Esophagus muscularis mucosa (tissue), 4 donors: Measurements from ENCODE around the gene GLB1L3. TPM values are rescaled to one million over a fixed set of nuclear protein-coding genes. Genes with fewer than 3 reads are reported as not detected.

Experiments used
- DNase-seq: peaks from one replicate; pipeline ENCODE4 v3.0.0-alpha.2; 2017; ENCODE audit errors: extremely low spot score
- H3K27ac ChIP-seq, 4 donors: fragments of 200-600 bp; sonication (generic); replicated peaks in 1 of 4; 1 replicate in 3 of 4; 2 replicates in 1 of 4; pipeline ENCODE4 v1.5.1; 2016 to 2019; ENCODE audit warnings: mild to moderate bottlenecking in 1 of 4
- H3K27me3 ChIP-seq, 4 donors: fragments of 200-600 bp; sonication (generic); one replicate each; pipeline versions ENCODE4 v1.5.1 to v1.6.0; 2016 to 2019
- H3K36me3 ChIP-seq, 4 donors: fragments of 200-600 bp; sonication (generic); one replicate each; pipeline ENCODE4 v1.5.1; 2016 to 2019
- H3K4me1 ChIP-seq, 4 donors: fragments of 200-600 bp; sonication (generic); one replicate each; pipeline ENCODE4 v1.5.1; 2016 to 2019
- H3K4me3 ChIP-seq, 4 donors: fragments of 200-600 bp; sonication (generic); 1 replicate in 2 of 4; 2 replicates in 2 of 4; pipeline ENCODE4 v1.5.1; 2016 to 2019; ENCODE audit warnings: mild to moderate bottlenecking in 4 of 4, moderate library complexity in 1 of 4
- H3K9me3 ChIP-seq, 4 donors: fragments of 200-600 bp; sonication (generic); 1 replicate in 3 of 4; 2 replicates in 1 of 4; pipeline ENCODE4 v1.5.1; 2016 to 2019
- CTCF ChIP-seq, 3 experiments: fragments of 200-600 bp in 2 of 3; fragments of 450-650 bp in 1 of 3; sonication (generic) in 2 of 3; IDR thresholded peaks; one replicate each; pipeline ENCODE4 v1.5.1; 2017 to 2019; ENCODE audit warnings: antibody characterized with exemption in 3 of 3, mild to moderate bottlenecking in 2 of 3, moderate library complexity in 1 of 3
- EP300 ChIP-seq: sonication (generic); formaldehyde crosslinking; IDR thresholded peaks from one replicate; pipeline ENCODE4 v1.6.1; 2017; ENCODE audit warnings: antibody characterized with exemption
- POLR2A ChIP-seq: fragments of 450-650 bp; IDR thresholded peaks from one replicate; pipeline ENCODE4 v1.6.1; 2017; ENCODE audit warnings: antibody characterized with exemption, moderate library complexity, mild to moderate bottlenecking, low read depth
- POLR2AphosphoS5 ChIP-seq, 2 donors: sonication (generic); formaldehyde crosslinking; IDR thresholded peaks; one replicate each; pipeline ENCODE4 v1.6.1; 2017; ENCODE audit warnings: antibody characterized with exemption in 2 of 2
- WGBS: methylation state at CpG from one replicate; pipeline ENCODE4 v1.1.5; 2018; 5-methylcytosine and 5-hydroxymethylcytosine counted together
- intact Hi-C: fragments of 100-400 bp; cut with DNase I; formaldehyde crosslinking; loops from one replicate; pipeline ENCODE4 v1.15.1; 2023
- total RNA-seq, 4 donors: library from RNA; depleted of rRNA; stranded (reverse); fragments of >200 nt; gene quantifications; one replicate each; pipeline versions ENCODE4 v1.1.0 to v1.2.1, GENCODE V29; 2016

The GLB1L3 gene
- total RNA-seq, 4 donors from 2014 or later: 0.29 to 0.42 (median 0.32) TPM; not detected in 1

GRCh38 chr11:134328433-134328832 lies 52.3 kb downstream of the GLB1L3 start:
- no peak for DNase-seq
- no peaks in the 10 kb centered on the region for H3K9me3 ChIP-seq
- H3K4me1 ChIP-seq: peaks cover 20 to 25% (median 22%) of the 10 kb centered on the region in 4 donors
- no peak overlapping the region for H3K4me3 ChIP-seq
- H3K27me3 ChIP-seq: peaks cover 0 to 10% (median 0%) of the 10 kb centered on the region in 4 donors
- no peak for TF ChIP-seq EP300
- no peak for TF ChIP-seq POLR2AphosphoS5 (IDR thresholded peaks at IDR 0.05)
- no peak for TF ChIP-seq CTCF (IDR thresholded peaks at IDR 0.05)
- no peak for TF ChIP-seq POLR2A
- intact Hi-C loops: no loop called here
- no peaks in the 10 kb centered on the region for H3K36me3 ChIP-seq
- no peak overlapping the region for H3K27ac ChIP-seq
- WGBS: 100% methylated on average over 1 of the region's 1 CpG

GRCh38 chr11:134330611-134331353 lies 54.6 kb downstream of the GLB1L3 start:
- DNase-seq: no peak
- Histone ChIP-seq H3K4me3 (peak overlapping the region; percentile 53 to 70 (median 59)), H3K36me3 (no peaks in the 10 kb centered on the region), H3K27ac (peak overlapping the region; percentile 41 to 75 (median 62)), H3K4me1 (peaks cover 20 to 25% (median 22%) of the 10 kb centered on the region in 4 donors), H3K9me3 (no peaks in the 10 kb centered on the region), H3K27me3 (peaks cover 0 to 10% (median 0%) of the 10 kb centered on the region in 4 donors)
- 44% methylated on average over 22 of the region's 22 CpGs for WGBS
- intact Hi-C loops: loop anchor here (5.0 to 10.0 kb wide), 2 partner anchors 78 to 106 kb away; partner anchors contain the start of genes ACAD8, NCAPD3, THYN1 and VPS26B
- TF ChIP-seq EP300 (no peak), CTCF (IDR thresholded peaks at IDR 0.05) (no peak), POLR2A (no peak), POLR2AphosphoS5 (IDR thresholded peaks at IDR 0.05) (no peak)

DNA sequence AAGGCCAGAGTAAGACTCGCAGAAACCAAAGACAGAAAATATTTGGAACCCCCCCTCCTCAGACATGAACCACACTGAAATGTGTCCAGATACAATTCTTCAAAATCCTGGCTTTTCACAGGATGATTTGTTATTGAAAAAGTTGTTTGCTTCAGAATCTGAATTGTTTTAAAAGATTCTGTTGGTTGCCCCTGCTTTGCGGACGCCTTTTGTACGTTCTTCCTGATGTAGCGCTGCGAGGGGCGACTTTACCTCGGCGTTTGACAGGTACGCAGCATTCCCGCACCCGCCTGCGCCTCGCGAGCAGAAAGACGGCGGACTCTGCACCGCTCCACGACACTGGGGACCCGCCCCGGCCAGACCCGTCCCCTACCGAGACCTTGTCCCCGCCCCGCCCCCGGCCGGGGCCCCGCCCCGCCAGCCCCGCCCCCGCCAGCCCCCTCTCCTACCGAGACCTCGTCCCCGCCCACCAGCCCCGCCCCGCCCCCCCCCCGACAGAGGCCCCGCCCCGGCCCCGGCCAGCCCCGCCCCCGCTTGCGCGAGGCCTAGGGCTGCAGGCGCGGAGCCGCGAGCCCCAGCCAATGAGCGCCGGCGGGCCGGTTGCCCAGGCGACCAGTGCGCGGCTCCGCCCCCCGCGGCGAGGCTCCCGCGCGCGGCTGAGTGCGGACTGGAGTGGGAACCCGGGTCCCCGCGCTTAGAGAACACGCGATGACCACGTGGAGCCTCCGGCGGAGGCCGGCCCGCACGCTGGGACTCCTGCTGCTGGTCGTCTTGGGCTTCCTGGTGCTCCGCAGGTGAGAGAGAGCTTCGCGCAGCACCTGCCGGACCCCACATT lies 55.4 kb downstream of the GLB1L3 start, which contains the start of gene GLB1L2:
Gene GLB1L2 (plus strand): TSS at position 635 of the 835 bp plus-strand sequence. CDS start 74 bp downstream, at position 709.
- Histone ChIP-seq H3K36me3 (no peaks in the 10 kb centered on the region), H3K9me3 (no peaks in the 10 kb centered on the region), H3K4me1 (peaks cover 20 to 25% (median 22%) of the 10 kb centered on the region in 4 donors), H3K27me3 (peaks cover 0 to 10% (median 0%) of the 10 kb centered on the region in 4 donors), H3K27ac (peak within 1 kb of the TSS; percentile 41 to 75 (median 62)), H3K4me3 (peak within 1 kb of the TSS; percentile 53 to 70 (median 59))
- peak; percentile 93 for DNase-seq
- WGBS: 4% methylated on average over 26 of the region's 80 CpGs
- TF ChIP-seq POLR2AphosphoS5 (IDR thresholded peaks at IDR 0.05): peak in 1 of 2 donors; percentile 89
- TF ChIP-seq POLR2A: no peak
- intact Hi-C loops: loop anchor here (5.0 to 10.0 kb wide), 2 partner anchors 79 to 107 kb away; partner anchors contain the start of genes ACAD8, NCAPD3, THYN1 and VPS26B

DNA sequence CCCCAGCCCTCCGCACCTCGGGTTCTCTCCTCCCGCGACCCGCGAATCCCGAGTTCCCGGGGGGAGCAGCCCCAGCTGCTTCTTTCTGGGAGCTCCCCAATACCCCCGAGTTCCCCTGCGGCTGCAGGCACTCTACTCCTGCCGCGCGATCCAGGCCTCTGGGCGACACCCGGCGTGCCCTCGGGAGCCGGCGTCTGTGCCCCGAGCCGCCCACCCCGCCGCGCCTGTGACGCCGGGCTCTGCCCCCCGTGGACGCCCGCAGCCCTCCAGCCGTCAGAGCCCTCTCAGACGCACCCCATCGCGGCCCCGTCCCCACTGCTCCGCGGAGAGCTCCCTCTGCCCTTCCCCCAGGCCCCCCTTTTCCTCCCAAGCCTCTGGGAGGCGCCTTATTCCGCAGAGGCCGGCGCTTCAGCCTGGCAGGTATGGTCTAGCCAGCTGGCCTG lies 56.0 kb downstream of the GLB1L3 start:
- DNase-seq: no peak
- no peak for TF ChIP-seq POLR2A
- WGBS: 2% methylated on average over 9 of the region's 40 CpGs
- peak overlapping the region in 3 of 4 donors; percentile 5 to 55 (median 40) for H3K27ac ChIP-seq
- peaks cover 0 to 10% (median 0%) of the 10 kb centered on the region in 4 donors for H3K27me3 ChIP-seq
- no peaks in the 10 kb centered on the region for H3K9me3 ChIP-seq
- peaks cover 20 to 25% (median 22%) of the 10 kb centered on the region in 4 donors for H3K4me1 ChIP-seq
- intact Hi-C loops: loop anchor here (5.0 to 10.0 kb wide), 2 partner anchors 80 to 107 kb away; partner anchors contain the start of genes ACAD8, NCAPD3, THYN1 and VPS26B
- H3K36me3 ChIP-seq: no peaks in the 10 kb centered on the region
- peak overlapping the region; percentile 53 to 70 (median 59) for H3K4me3 ChIP-seq

DNA sequence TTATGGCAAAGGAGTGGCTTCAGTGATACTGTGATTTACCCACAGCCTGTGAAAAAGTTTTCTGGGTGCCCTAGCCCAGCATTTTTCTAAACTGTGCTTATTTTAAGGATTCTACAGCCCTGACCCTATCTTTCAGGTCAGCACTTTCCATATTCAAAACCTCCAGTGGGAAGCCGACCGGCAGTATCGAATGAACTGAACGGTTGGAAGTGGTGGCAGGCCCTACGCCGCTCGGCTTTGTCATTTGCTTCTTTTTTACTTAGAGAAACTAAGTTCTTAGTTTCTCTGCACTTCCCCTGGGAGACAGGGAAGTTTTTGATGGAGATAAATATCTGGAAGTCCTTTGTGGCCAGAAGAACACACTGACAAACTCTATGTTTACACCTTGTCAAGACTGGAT lies 56.6 kb downstream of the GLB1L3 start:
- no peak overlapping the region for H3K27ac ChIP-seq
- 63% methylated on average over 7 of the region's 7 CpGs for WGBS

More for the DNA sequence above, 56.6 kb downstream of the GLB1L3 start:
- no peak for DNase-seq
- no peak for TF ChIP-seq POLR2AphosphoS5 (IDR thresholded peaks at IDR 0.05)
- no peak for TF ChIP-seq CTCF (IDR thresholded peaks at IDR 0.05)
- TF ChIP-seq EP300: no peak
- TF ChIP-seq POLR2A: no peak
- peaks cover 20 to 25% (median 22%) of the 10 kb centered on the region in 4 donors for H3K4me1 ChIP-seq
- intact Hi-C loops: loop anchor here (5.0 to 10.0 kb wide), 2 partner anchors 80 to 108 kb away; partner anchors contain the start of genes ACAD8, NCAPD3, THYN1 and VPS26B
- H3K27me3 ChIP-seq: peaks cover 0 to 10% (median 0%) of the 10 kb centered on the region in 4 donors
- peak overlapping the region; percentile 53 to 70 (median 59) for H3K4me3 ChIP-seq
- H3K36me3 ChIP-seq: no peaks in the 10 kb centered on the region
- H3K9me3 ChIP-seq: no peaks in the 10 kb centered on the region
